Left forelimb (tissue), 1 donor: ENCODE measurements around the gene MDGA2.

Experiments used
- DNase-seq: peaks from one replicate; pipeline ENCODE4 v3.0.0-alpha.2; 2018; ENCODE audit warnings: low spot score

Gene MDGA2

GRCh38 chr14:47675466-47676314, at the start of gene MDGA2:
Gene MDGA2, minus strand, starts transcription at chr14:47675605.
- peak; percentile 69 for DNase-seq

GRCh38 chr14:47722929-47723693, 47.7 kb upstream of the MDGA2 start:
- DNase-seq = no peak

- DNase-seq = no peak
Observed at GRCh38 chr14:47720281-47720680, 44.9 kb upstream of the MDGA2 start.

GRCh38 chr14:47715330-47715729, 39.9 kb upstream of the MDGA2 start:
- no peak for DNase-seq

GRCh38 chr14:47710581-47710980, 35.2 kb upstream of the MDGA2 start:
- no peak for DNase-seq

GRCh38 chr14:47705683-47706082, 30.3 kb upstream of the MDGA2 start:
- DNase-seq = no peak

- no peak for DNase-seq
Observed at GRCh38 chr14:47691829-47692228, 16.4 kb upstream of the MDGA2 start.

GRCh38 chr14:47678993-47679392, 3.6 kb upstream of the MDGA2 start:
- DNase-seq = no peak

GRCh38 chr14:47678157-47678556, 2.8 kb upstream of the MDGA2 start:
- DNase-seq = no peak

GRCh38 chr14:47676315-47676617, 861 bp upstream of the MDGA2 start:
- DNase-seq = no peak

GRCh38 chr14:47674543-47675465, 601 bp downstream of the MDGA2 start:
- no peak for DNase-seq

- no peak for DNase-seq
Observed at GRCh38 chr14:47674148-47674542, 1.3 kb downstream of the MDGA2 start.

GRCh38 chr14:47665337-47666134, 9.9 kb downstream of the MDGA2 start:
- DNase-seq = no peak

GRCh38 chr14:47662466-47662865, 12.9 kb downstream of the MDGA2 start:
- no peak for DNase-seq

GRCh38 chr14:47660158-47660557, 15.2 kb downstream of the MDGA2 start:
- no peak for DNase-seq

- DNase-seq = no peak
Observed at GRCh38 chr14:47658041-47658440, 17.4 kb downstream of the MDGA2 start.

GRCh38 chr14:47657143-47657542, 18.3 kb downstream of the MDGA2 start:
- DNase-seq = no peak

GRCh38 chr14:47651337-47651736, 24.1 kb downstream of the MDGA2 start:
- DNase-seq = no peak

GRCh38 chr14:47637753-47638152, 37.7 kb downstream of the MDGA2 start:
- DNase-seq = no peak

GRCh38 chr14:47626151-47627035, 49.0 kb downstream of the MDGA2 start:
- no peak for DNase-seq
